Globus pallidus (tissue), 1 donor: ENCODE data around the gene IFT43.
A peak's percentile ranks its signal among the peaks of the same experiment; 100 is the strongest.

Experiments used
- DNase-seq: peaks from one replicate; pipeline ENCODE4 v3.0.0-alpha.2; 2015; ENCODE audit warnings: low spot score

The IFT43 gene

DNA sequence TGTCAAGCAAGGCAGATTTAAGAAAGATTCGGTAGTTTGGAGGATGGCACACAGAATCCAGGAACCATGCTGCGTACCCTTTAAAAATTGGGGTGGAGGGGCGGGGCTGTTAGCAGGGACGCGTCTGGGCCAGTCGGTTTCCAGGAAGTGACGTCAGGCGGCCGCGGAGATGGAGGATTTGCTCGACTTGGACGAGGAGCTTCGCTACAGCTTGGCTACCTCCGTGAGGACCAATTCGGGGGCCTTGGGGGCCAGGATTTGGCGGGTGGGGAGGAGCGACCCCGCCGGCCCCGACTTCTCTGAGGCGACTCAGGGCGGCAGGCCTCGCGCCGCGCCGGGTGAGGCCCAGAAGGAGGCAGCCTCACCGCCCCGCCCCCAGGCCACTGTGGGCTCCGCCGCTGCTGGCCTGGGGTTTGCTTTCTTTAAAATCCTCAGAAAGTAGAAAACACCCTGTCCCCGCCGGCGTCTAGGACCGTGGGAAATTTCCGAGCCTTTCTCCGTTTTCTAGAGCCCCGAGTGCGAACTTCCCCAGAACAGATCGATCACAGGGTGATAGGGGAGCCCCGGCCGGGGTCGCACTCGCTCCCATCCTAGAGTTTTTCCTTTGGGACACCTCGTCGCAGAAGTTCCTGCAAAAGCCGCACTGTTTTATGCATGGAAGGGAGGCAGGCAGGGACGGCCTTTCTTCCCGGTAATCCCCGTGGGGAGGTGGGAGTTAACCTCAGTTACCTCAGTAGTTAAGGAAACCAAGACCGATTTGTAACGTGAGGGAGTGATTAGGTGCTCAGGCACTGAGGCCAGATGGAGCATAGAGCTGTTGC, at the start of gene IFT43:
Gene IFT43 (plus strand): TSS at position 146 of the 821 bp plus-strand sequence. CDS start 24 bp downstream, at position 170.
- peak; percentile 87 for DNase-seq

GRCh38 chr14:75939200-75939599, 46.4 kb upstream of the IFT43 start:
- DNase-seq: no peak

DNA sequence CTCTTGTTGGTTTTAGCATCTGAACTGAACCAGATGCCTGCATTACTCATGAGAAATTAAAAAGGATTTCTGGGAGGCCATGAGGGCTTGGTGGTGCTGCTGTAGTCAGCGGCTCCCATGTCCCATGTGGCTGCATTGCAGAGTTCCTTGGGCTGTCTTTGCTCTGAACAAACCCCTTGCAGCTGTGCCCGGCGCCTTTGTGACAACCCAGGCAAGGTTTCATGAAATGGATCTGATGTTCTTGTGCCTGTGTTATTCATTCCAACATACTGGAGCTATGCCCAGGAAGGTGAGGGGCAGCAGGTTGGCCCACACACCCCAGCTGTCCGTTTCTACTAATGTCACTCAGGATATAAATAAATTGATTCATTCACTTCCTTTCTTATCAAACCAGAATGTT, 44.5 kb upstream of the IFT43 start:
- DNase-seq: no peak

- no peak for DNase-seq
These were observed 40.8 kb upstream of the IFT43 start for GRCh38 chr14:75944607-75945241.

- DNase-seq: no peak
These were observed 38.8 kb upstream of the IFT43 start for GRCh38 chr14:75946785-75947184.

GRCh38 chr14:75952489-75952888, 33.1 kb upstream of the IFT43 start:
- DNase-seq: no peak

- DNase-seq: no peak
These were observed 26.5 kb upstream of the IFT43 start for GRCh38 chr14:75959031-75959430.

GRCh38 chr14:75960231-75960630, 25.3 kb upstream of the IFT43 start:
- DNase-seq: no peak

DNA sequence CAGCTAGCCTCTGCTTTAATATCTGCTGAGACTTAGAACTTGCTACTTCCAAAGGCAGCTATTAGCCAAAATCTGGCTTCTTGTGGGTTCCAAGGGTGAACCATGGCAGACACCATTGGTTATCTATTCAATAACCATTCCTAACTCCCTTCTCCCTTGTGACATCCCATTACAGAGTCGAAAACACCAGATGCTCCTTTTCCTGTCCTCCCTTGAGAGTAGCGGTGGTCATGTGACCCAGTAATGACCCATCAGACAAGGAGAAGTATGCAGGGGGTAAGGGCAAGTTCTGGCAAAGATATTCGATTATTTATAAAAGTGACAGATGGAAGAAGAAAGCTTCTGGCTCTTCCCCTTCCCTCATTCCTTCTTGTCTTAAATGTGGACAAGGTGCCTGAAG, 23.9 kb upstream of the IFT43 start:
- DNase-seq: no peak

- no peak for DNase-seq
These were observed 17.7 kb upstream of the IFT43 start for GRCh38 chr14:75967866-75968265.

DNA sequence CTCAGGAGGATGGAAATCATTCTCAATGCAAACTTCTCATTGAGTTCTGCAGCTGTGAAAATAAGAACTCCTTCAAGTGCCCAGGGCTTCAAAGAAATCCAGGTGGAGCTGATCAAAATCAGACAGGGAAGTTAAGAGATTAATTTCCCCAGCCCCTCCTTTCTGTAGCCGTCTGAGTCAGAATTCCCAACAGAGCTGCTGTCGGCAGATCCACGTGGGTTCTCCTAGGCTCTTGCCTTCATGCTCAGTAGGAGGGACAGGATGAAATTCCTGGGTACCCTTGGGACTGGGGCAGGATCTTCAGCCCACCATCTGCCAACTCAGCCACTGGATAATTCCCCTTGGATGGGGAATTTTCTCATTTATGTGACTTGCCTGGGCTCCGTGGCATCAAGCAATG, 17.1 kb upstream of the IFT43 start:
- no peak for DNase-seq

GRCh38 chr14:75969126-75969525, 16.4 kb upstream of the IFT43 start:
- no peak for DNase-seq

- no peak for DNase-seq
These were observed 15.7 kb upstream of the IFT43 start for GRCh38 chr14:75969891-75970290.

GRCh38 chr14:75970989-75971388, 14.6 kb upstream of the IFT43 start:
- DNase-seq: no peak

DNA sequence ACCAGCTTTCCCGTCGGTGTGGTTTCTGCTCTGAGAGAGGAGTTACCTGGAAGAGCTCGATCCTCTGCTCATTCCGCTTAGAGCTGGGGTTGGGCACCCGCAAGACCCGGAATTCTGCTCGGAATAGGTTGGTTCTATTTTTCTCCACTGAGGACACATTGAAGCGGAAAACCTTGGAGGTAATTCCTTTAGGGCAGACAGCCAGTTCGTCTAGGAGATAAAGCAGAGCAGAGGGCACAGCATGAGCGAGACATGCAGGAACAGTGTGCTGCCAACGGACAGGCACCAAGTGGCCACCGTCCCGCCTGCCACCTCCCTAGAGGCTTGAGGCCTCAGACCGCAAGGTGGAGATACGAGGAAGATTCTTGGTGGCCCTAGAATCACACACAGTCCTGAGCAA, 14.1 kb upstream of the IFT43 start:
- DNase-seq: no peak

DNA sequence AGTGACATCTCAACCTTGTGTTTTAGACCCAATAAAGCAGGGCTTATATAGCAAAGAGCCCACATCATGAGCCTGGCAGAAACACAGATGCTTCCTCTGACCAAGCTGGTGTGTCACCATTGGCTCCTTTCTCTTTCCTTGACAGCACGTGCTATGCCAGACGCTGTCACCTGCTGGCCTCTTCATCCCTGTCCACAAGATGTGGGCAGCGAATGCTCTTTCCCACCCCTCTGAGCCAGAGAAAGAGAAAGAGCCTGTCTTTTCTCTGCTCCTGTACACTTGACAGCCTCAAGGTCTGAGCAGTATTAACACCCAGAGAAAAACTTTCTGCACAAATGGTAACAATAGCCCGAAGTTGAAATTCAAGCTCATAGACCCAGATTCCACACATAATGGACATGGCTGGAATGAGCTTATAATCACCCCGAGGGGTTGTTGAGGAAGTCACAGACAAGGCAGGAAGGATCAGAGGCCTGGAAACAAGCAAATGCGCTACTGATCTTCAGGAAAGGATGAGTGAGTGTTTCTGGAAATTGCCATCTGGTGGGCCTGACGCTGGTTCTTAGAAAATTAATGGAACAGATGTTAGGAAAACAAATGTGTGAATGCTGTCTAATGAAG, 12.7 kb upstream of the IFT43 start:
- no peak for DNase-seq

DNA sequence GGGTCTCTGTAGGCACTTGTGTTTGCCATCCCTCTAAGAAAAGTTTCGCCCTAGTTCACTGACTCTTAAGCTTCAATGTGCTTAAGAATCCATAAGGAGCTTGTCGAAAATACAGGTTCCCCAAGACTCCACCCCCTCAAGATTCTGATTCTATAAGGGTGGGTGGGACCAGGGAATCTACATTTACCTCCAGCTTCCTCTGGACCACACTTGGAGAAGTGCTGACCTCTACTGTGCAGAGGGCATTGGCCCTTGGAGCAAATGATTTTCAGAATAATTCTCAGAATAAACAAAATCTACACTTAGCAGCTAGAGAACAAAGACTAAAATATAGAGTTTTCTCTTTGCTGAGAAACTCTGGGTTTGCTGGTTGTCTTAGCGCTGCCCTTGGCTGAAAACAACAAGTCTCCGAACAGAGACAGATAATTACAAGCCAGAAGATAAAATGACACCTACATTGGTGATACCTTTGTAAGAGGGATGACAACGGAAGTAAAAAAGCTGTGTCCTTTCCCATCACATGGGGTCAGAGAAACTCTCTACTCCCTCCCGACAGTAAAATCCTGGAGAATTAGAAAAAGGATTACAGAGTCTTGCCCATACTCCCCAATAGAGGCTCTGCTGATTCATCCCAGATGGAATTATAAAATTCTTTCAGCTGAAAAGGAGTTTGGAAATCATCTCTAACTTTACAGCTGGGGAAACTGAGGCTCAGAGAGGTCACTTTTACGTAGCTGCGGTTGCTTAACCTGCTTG, 8.6 kb upstream of the IFT43 start:
- no peak for DNase-seq

DNA sequence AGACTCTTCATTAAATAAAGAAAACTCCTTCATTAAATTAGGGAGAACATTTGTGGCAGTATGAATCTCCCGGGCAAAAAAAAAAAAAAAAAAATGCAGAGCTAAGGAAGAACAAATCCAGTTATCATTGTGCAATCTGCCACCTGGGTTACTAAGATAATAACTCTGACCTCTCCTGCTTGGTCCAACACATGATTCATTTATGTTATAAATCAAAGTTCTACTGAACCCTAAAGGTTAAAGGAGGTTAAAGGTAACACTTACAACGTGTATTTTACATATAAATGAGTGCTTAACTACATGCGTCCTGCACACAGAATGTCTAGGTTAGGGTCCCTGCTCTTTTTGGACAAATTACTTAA, 8.0 kb upstream of the IFT43 start:
- no peak for DNase-seq

- no peak for DNase-seq
These were observed 7.3 kb upstream of the IFT43 start for GRCh38 chr14:75978249-75978731.

DNA sequence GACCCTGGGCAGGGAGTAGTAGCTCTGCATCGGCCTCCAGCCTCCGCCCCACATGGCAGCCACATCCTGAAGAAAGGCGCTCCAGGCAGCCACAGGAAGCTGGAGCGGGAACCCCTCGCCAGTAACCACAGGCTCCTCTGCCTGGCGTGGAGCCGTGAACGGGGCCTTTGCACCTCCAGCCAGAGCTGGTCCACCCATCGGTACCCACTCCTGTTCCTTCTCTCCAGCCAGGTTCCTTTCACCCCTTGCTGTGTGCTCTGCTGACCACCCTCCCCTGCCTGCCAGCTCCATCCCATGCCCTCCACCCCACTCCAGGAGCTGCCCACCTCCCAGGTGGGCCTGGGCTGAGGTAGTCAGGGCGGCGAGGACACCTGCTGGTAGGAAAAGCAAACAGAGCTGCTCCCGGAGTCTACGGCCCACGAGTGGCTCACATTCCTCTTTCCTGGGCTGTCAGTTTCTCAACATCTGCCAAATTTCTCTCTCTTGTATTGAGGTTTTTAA, 6.4 kb upstream of the IFT43 start:
- peak; percentile 49 for DNase-seq

GRCh38 chr14:75979648-75980565, 5.7 kb upstream of the IFT43 start:
- DNase-seq: peak; percentile 45
